GM23338 (cell line): ENCODE data around the gene ZNF697. TPM values are rescaled to one million over a fixed set of nuclear protein-coding genes. Genes with fewer than 3 reads are reported as not detected.

Source experiments
- ATAC-seq: fragments of 200-7000 bp; cut with Tn5 transposase; 3 replicates; pipeline ENCODE4 v1.9.1; 2020
- DNase-seq: peaks from one replicate; pipeline ENCODE4 v3.0.0-alpha.2; 2015; ENCODE audit warnings: low spot score
- H2AFZ ChIP-seq: fragments of 200-600 bp; sonication (generic); 2 replicates; pipeline ENCODE4 v1.8.0; 2016; ENCODE audit warnings: antibody characterized with exemption, mild to moderate bottlenecking, moderate library complexity
- H3F3A ChIP-seq: fragments of 200-600 bp; sonication (generic); replicated peaks from 2 replicates; pipeline ENCODE4 v1.8.0; 2017; ENCODE audit warnings: antibody characterized with exemption, mixed run types, low read depth
- H3K27ac ChIP-seq: fragments of 200-600 bp; sonication (generic); 2 replicates; pipeline ENCODE4 v1.6.1; 2016; ENCODE audit warnings: low read depth
- H3K27me3 ChIP-seq: fragments of 200-600 bp; sonication (generic); 2 replicates; pipeline ENCODE4 v1.8.0; 2016; ENCODE audit warnings: mild to moderate bottlenecking, mixed run types, moderate library complexity; ENCODE audit not compliant: insufficient read depth
- H3K36me3 ChIP-seq: fragments of 200-600 bp; sonication (generic); 2 replicates; pipeline ENCODE4 v1.8.0; 2016; ENCODE audit warnings: mild to moderate bottlenecking; ENCODE audit not compliant: insufficient read depth
- H3K4me1 ChIP-seq: fragments of 200-600 bp; sonication (generic); 2 replicates; pipeline ENCODE4 v1.8.0; 2016; ENCODE audit warnings: mild to moderate bottlenecking, moderate library complexity; ENCODE audit not compliant: insufficient read depth
- H3K4me2 ChIP-seq: fragments of 200-600 bp; sonication (generic); 2 replicates; pipeline ENCODE4 v1.7.1; 2017; ENCODE audit warnings: mixed run types
- H3K4me3 ChIP-seq: fragments of 200-600 bp; sonication (generic); 2 replicates; pipeline ENCODE4 v1.6.1; 2016; ENCODE audit warnings: mixed run types
- H3K79me2 ChIP-seq: fragments of 200-600 bp; sonication (generic); replicated peaks from 2 replicates; pipeline ENCODE4 v1.8.0; 2017; ENCODE audit warnings: mild to moderate bottlenecking; ENCODE audit not compliant: insufficient read depth
- H3K9me2 ChIP-seq: fragments of 200-600 bp; sonication (generic); 2 replicates; pipeline ENCODE4 v1.8.0; 2017; ENCODE audit not compliant: insufficient read depth
- H4K20me1 ChIP-seq: fragments of 200-600 bp; sonication (generic); replicated peaks from 2 replicates; pipeline ENCODE4 v1.8.0; 2017; ENCODE audit warnings: mild to moderate bottlenecking; ENCODE audit not compliant: insufficient read depth
- H3K27ac Mint-ChIP-seq: 2 replicates; pipeline ENCODE4 v1.8.0; 2020; ENCODE audit warnings: inconsistent platforms, mild to moderate bottlenecking, moderate library complexity, mixed read lengths
- H3K27me3 Mint-ChIP-seq: 3 replicates; pipeline ENCODE4 v1.8.0; 2022; ENCODE audit warnings: low read depth, mild to moderate bottlenecking, moderate library complexity, mixed read lengths, inconsistent platforms; ENCODE audit not compliant: insufficient read depth, poor library complexity
- H3K36me3 Mint-ChIP-seq: 3 replicates; pipeline ENCODE4 v1.8.0; 2021; ENCODE audit warnings: low read depth, mild to moderate bottlenecking, inconsistent platforms, moderate library complexity, mixed read lengths
- H3K4me1 Mint-ChIP-seq: 3 replicates; pipeline ENCODE4 v1.8.0; 2020; ENCODE audit warnings: mild to moderate bottlenecking, inconsistent platforms, mixed read lengths
- H3K4me3 Mint-ChIP-seq: 3 replicates; pipeline ENCODE4 v1.8.0; 2021; ENCODE audit warnings: moderate library complexity, mild to moderate bottlenecking, inconsistent platforms, mixed read lengths
- H3K9me3 Mint-ChIP-seq: 3 replicates; pipeline ENCODE4 v1.8.0; 2020; ENCODE audit warnings: moderate library complexity, mild to moderate bottlenecking, inconsistent platforms, mixed read lengths
- ETS1 ChIP-seq: IDR thresholded peaks from 2 replicates; pipeline ENCODE4 v1.6.1; 2016; ENCODE audit warnings: antibody characterized with exemption
- NANOG ChIP-seq: IDR thresholded peaks from 2 replicates; pipeline ENCODE4 v1.6.1; 2016; ENCODE audit warnings: antibody characterized with exemption, borderline replicate concordance
- REST ChIP-seq: IDR thresholded peaks from one replicate; pipeline ENCODE4 v1.6.1; 2018; ENCODE audit warnings: antibody characterized with exemption; ENCODE audit not compliant: unreplicated experiment
- STAT1 ChIP-seq: IDR thresholded peaks from one replicate; pipeline ENCODE4 v1.6.1; 2016; ENCODE audit warnings: antibody characterized with exemption; ENCODE audit not compliant: unreplicated experiment
- ZNF331 ChIP-seq: fragments of 250-450 bp; sonication (Bioruptor Pico); IDR thresholded peaks from 2 replicates; pipeline ENCODE4 v1.5.0; 2020; ENCODE audit warnings: low read depth, mild to moderate bottlenecking, moderate library complexity
- polyA plus RNA-seq: library from polyadenylated mRNA; unstranded; fragments of >200 nt; fragmentation: Nextera tagmentation; extraction: Ambion mirVana; gene quantifications from 2 replicates; pipeline ENCODE4 v1.2.1, GENCODE V29; 2016
- total RNA-seq: library from RNA; depleted of rRNA; stranded (reverse); fragments of >200 nt; shearing (Covaris generic); gene quantifications from 2 replicates; pipeline ENCODE4 v1.2.3, GENCODE V29; 2014
- TF ChIP-seq, protein P1 (sequence below): fragments of 250-450 bp; sonication (Bioruptor Pico); IDR thresholded peaks from 2 replicates; pipeline ENCODE4 v1.5.0; 2020; ENCODE audit warnings: mild to moderate bottlenecking, moderate library complexity

Gene ZNF697
- total and polyA plus RNA-seq, 2 experiments from 2014 or later, result 5.4 to 32.0 TPM

DNA sequence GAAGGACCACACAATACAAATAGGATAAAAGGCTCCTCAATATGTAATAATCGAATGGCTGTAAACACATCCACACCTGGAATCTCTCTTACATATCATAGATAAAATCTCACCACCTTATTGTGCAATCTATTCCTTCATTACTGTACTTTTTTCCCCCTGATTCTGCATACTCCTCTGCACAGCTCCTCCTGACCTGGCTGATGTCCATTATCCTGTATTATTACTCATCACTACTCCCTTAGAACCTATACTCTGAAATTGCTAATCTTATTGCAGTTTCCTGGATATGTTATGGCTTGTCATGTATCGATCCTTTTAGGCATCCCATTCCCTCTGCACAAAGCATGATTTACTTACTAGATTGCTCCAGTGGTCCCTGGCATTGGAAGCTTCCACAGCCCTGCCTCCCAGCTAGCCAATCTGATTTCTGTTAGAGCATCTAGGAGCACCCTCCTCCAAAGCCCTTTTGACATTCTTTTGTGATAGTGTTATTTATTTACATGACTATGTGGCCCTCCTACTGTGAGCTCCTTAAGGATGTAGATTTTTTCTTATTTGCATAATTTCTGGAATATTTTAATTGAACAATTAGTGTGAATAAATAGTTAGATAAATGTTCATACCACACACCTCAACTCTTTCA, 39.5 kb upstream of the ZNF697 start:
- peak overlapping the region; percentile 48 for H3K4me3 Mint-ChIP-seq
- Histone ChIP-seq H4K20me1 (no peaks in the 10 kb centered on the region), H3K4me2 (peak overlapping the region; percentile 21), H2AFZ (no peak overlapping the region), H3K4me1 (peaks cover 36% of the 10 kb centered on the region), H3K27me3 (no peaks in the 10 kb centered on the region), H3K27ac (peak overlapping the region; percentile 39; the same call in 1 of the 2 replicates), H3K79me2 (no peaks in the 10 kb centered on the region), H3K36me3 (no peaks in the 10 kb centered on the region), H3K4me3 (no peak overlapping the region), H3F3A (no peaks in the 10 kb centered on the region), H3K9me2 (no peaks in the 10 kb centered on the region)
- H3K27ac Mint-ChIP-seq, result peak overlapping the region; percentile 86
- no peaks in the 10 kb centered on the region for H3K36me3 Mint-ChIP-seq
- DNase-seq, result peak; percentile 91
- peaks cover 2% of the 10 kb centered on the region; the same call in 2 of the 3 replicates for H3K9me3 Mint-ChIP-seq
- peaks cover 2% of the 10 kb centered on the region for H3K27me3 Mint-ChIP-seq
- ATAC-seq, result peak; percentile 95
- peaks cover 54% of the 10 kb centered on the region for H3K4me1 Mint-ChIP-seq
- TF ChIP-seq NANOG (peak; percentile 6; the same call in 1 of the 2 replicates), ZNF331 (CRISPR knock-in tag) (no peak), REST (no peak), STAT1 (no peak), ETS1 (no peak)
- TF ChIP-seq, protein P1, sequence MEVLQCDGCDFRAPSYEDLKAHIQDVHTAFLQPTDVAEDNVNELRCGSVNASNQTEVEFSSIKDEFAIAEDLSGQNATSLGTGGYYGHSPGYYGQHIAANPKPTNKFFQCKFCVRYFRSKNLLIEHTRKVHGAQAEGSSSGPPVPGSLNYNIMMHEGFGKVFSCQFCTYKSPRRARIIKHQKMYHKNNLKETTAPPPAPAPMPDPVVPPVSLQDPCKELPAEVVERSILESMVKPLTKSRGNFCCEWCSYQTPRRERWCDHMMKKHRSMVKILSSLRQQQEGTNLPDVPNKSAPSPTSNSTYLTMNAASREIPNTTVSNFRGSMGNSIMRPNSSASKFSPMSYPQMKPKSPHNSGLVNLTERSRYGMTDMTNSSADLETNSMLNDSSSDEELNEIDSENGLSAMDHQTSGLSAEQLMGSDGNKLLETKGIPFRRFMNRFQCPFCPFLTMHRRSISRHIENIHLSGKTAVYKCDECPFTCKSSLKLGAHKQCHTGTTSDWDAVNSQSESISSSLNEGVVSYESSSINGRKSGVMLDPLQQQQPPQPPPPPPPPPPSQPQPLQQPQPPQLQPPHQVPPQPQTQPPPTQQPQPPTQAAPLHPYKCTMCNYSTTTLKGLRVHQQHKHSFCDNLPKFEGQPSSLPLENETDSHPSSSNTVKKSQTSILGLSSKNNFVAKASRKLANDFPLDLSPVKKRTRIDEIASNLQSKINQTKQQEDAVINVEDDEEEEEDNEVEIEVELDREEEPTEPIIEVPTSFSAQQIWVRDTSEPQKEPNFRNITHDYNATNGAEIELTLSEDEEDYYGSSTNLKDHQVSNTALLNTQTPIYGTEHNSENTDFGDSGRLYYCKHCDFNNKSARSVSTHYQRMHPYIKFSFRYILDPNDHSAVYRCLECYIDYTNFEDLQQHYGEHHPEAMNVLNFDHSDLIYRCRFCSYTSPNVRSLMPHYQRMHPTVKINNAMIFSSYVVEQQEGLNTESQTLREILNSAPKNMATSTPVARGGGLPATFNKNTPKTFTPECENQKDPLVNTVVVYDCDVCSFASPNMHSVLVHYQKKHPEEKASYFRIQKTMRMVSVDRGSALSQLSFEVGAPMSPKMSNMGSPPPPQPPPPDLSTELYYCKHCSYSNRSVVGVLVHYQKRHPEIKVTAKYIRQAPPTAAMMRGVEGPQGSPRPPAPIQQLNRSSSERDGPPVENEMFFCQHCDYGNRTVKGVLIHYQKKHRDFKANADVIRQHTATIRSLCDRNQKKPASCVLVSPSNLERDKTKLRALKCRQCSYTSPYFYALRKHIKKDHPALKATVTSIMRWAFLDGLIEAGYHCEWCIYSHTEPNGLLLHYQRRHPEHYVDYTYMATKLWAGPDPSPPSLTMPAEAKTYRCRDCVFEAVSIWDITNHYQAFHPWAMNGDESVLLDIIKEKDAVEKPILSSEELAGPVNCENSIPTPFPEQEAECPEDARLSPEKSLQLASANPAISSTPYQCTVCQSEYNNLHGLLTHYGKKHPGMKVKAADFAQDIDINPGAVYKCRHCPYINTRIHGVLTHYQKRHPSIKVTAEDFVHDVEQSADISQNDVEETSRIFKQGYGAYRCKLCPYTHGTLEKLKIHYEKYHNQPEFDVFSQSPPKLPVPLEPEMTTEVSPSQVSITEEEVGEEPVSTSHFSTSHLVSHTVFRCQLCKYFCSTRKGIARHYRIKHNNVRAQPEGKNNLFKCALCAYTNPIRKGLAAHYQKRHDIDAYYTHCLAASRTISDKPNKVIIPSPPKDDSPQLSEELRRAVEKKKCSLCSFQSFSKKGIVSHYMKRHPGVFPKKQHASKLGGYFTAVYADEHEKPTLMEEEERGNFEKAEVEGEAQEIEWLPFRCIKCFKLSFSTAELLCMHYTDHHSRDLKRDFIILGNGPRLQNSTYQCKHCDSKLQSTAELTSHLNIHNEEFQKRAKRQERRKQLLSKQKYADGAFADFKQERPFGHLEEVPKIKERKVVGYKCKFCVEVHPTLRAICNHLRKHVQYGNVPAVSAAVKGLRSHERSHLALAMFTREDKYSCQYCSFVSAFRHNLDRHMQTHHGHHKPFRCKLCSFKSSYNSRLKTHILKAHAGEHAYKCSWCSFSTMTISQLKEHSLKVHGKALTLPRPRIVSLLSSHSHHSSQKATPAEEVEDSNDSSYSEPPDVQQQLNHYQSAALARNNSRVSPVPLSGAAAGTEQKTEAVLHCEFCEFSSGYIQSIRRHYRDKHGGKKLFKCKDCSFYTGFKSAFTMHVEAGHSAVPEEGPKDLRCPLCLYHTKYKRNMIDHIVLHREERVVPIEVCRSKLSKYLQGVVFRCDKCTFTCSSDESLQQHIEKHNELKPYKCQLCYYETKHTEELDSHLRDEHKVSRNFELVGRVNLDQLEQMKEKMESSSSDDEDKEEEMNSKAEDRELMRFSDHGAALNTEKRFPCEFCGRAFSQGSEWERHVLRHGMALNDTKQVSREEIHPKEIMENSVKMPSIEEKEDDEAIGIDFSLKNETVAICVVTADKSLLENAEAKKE (CRISPR knock-in tag), result peak; percentile 49; the same call in 1 of the 2 replicates
